GM18867 (cell line): ENCODE data around the gene RTL10.

Experiments used
- ATAC-seq: cut with Tn5 transposase; IDR thresholded peaks from one replicate; pipeline ENCODE4 v1.9.1; 2021; ENCODE audit warnings: mild to moderate bottlenecking, moderate library complexity; ENCODE audit not compliant: unreplicated experiment

The RTL10 gene

DNA sequence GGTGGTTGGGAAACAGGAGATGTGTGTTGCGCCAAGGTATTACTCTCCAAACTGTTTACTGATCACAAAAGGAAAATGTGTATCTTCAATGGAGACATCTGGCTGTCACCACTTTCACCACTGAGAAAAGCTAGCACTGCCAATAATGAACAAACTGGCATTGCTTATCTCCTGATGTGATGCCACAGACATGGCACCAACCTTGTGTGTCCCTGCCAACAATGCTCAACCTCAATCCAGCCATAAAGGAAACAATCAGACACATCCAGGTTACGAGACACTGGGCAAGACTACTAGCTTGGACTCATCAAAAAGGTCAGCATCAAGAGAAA lies 28.1 kb downstream of the RTL10 start:
- ATAC-seq, result no peak

DNA sequence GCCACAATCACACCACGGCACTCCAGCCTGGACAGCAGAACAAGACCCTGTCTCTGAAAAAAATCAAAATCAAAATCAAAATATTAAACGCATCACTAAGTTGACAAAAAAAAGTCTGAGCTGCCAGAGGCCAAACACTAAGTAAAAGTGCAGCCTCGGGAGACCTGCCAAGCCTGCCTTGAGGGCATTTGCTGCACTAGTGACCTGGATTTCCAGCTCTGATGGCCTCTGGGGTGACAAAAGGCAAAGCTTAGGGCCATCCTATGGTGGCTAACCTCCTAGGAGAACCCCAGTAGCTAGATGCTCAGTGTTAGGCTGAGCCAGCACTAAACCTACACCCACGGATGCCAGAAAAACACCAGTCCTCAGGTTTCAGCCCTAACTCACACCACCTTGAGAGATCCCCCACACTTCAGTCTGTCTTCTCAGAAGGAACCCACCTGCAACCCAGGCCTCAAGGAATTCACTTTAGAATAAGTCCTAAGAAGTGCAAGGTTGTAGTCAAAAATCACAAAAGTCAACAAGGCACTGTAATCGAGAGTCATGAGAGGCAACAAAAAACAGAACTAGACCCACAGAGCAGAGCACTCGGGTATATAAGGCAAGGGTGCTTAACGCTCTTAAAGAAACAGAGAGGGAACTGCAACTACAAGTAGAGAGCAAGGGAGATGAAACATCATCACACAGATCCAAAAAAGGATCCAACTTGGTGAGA lies 28.6 kb downstream of the RTL10 start:
- ATAC-seq, result no peak

DNA sequence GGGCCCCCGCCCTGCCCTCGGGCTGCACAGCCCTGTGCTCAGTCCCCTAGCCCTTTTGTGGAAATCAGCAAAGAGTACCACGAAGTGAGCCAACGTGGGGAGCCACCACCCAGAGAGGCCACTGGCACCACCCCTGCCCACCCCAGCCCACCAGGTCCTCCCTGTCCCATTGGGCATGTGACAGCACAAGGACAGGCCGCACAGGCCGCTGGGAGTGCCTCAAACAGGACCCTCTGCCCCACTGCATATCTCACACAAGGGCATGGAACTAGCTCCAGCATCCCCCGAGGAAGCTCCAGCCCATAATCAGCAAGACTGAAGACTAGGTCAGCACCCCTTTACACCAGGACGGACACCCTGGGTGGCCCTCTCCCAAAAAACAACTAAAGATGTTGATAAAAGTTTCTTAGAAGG lies 29.7 kb downstream of the RTL10 start:
- ATAC-seq, result no peak

DNA sequence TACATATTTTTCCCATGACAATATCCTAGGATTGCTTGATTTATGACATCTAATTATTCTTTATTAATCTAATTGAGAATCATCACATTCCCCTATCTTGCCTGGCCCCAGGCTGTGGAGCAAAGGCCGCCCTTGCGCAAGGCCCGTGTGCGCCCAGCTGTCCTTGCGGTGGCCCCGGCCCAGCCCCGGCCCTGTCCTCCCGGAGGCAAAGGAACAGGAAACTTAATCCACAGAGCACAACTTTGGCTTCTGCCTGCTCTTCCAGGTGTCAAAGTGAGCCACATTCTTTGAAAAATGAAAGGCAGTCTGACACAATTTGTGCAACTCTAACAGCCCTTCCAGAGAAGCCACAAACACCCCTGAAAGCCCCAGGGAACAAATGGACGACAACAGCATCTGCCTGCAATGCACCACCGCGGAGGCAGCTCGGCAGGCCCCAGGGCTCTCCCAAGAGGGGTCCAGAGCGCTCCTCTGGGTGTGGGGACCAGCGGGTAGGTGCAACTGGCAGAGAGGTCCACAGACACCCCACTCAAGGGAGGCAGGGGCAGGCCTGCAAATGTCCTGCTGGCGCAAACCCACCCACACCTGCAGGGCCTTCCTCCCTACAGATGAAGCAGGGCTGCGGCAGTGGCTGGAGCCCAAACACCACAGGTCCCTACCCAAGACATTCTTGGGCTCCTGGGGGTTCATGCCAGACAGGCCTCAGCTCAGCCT lies 30.3 kb downstream of the RTL10 start:
- no peak for ATAC-seq

DNA sequence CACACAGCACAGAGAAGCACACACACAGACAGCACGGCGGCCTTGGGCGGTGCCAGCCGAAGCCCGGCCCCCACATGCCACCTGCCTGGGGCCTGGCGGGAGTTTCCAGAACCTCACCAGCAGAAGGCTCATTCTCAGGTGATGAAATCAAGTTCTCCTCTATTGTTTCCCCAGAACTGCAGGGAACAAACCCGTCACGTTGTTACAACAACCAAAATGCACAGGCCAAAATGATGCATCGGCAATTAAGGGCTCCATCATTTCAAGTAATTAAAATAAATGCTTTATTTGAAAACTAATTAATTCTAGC lies 30.8 kb downstream of the RTL10 start:
- no peak for ATAC-seq

DNA sequence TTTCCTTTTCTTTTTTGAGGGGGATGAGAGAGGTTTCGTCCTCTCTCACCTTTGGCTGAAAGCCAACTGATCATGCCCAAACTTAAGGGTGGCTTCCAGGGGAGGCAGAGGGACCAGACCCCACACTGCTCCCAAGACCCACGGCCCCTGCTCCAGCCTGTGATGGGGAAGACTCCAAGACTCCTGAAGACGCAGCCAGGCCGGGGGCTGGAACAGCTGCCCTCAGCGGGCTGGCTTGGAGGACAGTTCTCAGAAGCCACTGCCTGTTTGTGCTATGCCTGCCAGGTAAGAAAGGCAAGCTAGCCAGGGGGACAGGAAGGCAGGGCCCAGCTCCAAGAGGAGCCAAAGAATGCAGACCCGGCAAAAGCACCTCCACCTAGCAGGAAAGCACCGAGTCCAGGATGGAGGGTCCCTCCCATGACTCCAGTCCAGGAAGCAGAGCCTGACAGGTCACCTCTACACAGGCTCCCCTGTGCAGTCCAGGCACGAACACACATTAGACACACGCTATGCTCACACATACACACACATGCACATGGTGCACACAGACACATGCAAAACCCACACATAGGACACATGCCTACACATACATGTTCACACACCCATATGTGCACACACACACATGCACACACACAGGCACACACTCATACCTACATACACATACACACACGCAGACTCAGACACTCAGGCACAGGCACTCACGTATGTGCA lies 31.3 kb downstream of the RTL10 start:
- no peak for ATAC-seq

DNA sequence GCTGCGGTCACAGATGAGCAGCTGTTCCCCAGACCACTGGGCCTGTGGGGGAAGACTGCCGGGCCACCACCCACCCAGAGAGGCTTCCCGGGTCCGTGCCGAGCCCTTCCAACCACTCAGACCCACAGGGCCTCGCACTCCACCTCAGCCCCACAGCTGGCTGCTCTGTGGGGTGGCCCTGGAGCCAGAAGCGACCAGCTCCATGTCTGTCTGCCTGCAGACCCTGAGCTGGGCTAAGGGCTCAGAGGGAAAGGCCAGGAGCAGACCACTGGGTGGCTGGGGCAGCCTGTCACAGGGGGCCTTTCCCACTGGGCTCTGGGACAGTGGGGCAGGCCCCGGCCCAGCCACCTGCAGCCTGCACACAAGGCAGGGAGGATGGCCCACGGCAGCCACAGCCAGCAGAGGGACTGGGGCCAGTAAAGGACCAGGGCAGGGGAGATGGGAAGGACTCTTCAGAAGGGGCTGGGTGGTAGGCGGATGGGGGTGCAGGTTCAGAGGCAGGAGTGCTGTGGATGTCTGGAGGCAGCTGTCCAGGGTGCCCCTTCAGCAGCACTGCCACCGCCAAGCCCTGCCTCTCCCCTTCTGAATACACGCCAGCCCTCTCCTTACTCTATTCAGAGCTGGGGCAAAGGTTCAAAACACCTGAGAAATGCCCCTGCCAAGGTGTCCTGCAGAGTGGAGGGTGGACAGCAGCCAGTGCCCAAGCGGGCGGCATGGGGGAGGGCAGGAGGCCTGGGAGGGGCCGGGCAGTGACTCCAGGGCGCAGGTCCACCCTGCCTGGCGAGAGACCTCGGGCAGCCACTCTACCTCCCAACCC lies 32.2 kb downstream of the RTL10 start:
- ATAC-seq, result no peak

DNA sequence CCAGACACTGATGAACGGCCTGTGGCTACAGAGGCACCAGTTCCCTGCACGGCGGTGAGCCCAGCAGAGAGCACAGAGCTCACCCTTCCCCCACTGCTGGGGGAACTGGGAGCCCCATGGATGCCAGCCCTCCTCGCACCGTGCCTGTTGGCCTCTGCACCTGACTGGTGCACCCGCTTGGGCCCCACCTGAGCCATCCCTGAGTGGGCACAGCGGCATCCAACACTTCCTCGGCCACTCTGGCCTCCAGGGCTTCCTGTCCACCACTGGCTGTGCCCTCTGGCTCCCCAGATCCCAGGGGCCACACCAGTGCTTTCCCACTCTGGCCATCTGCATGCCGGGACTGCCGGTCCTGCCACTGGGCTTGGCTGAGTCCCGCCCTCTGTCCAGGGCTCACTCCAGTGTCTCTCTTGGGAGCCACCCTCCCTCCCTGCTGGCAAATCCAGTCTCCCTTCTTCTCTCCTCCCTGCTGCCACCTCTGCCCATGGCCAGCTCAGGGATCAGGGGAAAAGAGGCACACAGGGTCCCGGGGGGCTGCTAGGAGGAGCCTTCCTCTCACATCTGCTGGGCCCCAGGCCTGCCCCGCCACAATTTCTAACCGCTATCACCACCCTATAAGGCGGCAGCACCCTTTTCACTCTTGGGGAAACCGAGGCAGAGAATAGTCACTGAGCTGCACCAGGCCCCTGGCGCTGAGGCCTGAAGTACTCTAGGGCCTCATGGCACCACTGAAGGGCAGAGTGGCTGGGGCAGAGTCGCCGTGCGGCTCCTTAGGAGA lies 33.0 kb downstream of the RTL10 start:
- no peak for ATAC-seq

DNA sequence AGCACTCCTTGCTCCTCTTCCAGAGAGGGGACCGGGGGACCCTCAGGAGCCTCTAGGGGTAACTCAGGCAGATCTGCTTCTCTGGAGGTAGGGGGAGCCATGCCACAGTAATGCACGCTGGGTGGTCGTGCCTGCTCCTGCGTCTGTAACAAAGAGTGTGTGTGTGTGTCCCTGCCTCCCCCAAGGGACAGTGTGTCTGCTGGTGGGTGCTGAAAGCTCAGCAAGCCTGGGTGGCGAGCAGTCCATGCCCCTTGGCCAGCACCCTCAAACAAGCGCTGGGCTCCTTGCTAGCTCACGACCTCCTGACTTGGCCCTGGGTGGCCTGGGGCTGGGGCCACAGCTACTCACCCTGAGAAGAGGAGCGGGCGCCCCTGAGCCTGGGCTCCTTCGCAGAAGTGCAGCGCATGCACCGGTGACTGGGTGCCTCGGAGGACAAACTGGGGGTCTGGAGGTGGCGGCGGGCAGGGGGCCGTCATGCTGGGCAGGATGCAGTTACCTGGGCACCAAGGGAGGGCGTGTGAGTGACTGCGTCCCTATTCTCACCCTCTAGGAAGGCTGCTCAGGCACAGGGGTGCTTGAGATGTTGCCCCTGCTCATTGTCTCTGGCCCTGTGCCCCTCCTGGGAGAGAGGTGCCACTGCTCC lies 33.7 kb downstream of the RTL10 start:
- ATAC-seq, result no peak

DNA sequence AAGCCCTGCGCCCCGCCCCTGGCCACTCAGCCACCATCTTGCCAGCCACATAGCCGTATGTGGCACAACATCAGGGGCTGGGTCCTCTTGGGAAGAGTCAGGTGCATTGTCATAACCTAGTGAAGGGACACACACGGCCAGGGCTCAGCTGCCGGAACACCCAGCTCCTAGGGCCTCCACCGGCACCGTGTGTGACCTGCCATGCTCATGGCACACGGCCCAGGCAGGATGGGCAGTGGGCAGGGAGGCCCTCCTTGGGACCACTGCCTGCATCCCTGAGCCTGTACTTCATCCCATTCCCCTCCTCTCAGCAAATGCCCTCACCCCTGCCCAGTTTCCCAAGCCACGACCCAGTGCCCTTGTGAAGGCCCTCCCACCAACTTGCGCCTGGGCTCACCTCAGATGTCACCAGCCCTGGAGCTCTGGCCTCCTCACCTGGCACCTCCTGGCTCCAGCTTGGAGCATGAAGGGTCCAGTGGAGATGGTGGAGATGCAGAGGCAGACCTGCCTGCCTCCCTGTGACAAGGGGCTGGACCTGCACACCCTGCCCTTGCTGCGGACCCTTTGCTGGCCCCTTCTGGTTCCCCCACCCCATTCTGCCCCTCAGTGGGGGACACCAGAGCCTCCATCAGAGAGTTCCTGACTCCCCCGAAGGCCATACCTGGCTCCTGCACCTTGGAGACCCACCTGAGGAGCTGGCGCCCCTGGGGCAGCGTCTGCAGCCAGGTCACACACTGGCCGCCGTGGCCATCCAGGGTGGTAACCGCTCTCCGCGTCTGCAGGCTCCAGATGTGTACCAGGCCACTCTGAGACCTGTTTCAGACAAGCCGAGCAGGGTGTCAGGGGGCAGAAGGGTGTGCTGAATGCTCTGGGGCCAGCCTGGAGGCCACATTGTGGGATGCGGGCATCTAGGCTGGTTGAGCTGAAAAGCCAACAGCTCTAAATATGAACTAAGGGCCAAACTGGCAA lies 34.5 kb downstream of the RTL10 start:
- ATAC-seq, result no peak

DNA sequence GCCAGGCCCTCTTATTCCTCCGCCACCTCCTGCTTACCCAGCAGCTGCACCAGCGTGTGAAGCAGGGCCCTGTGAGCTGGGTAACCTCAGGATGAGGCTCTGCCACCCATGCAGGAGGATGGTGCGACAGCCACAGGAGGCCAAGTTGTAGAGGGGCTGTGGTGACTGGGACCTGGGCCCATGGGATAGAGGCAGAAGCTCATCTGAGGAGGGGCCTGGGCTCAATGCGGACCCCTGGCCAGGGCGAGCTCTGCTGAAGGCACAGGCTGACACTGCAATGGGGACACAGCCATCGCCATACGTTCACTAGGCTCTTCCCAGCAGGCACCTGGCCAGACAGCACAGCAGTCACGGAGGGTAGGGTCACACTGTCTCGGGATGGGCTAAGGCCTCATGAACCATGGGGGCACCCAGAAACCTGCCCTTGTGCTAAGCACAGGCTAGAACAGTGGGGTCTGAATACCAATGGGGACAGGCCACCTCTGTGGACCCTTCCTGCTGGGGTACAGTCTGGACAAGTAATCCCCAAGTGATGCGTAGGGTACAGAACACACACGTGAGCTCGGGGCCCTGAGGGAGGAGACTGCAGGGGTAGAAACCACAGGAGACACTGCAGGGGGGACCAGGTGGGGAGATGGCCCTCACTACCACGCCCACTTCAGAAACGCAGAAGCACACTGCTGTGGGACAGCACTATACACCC lies 35.3 kb downstream of the RTL10 start:
- ATAC-seq, result no peak

DNA sequence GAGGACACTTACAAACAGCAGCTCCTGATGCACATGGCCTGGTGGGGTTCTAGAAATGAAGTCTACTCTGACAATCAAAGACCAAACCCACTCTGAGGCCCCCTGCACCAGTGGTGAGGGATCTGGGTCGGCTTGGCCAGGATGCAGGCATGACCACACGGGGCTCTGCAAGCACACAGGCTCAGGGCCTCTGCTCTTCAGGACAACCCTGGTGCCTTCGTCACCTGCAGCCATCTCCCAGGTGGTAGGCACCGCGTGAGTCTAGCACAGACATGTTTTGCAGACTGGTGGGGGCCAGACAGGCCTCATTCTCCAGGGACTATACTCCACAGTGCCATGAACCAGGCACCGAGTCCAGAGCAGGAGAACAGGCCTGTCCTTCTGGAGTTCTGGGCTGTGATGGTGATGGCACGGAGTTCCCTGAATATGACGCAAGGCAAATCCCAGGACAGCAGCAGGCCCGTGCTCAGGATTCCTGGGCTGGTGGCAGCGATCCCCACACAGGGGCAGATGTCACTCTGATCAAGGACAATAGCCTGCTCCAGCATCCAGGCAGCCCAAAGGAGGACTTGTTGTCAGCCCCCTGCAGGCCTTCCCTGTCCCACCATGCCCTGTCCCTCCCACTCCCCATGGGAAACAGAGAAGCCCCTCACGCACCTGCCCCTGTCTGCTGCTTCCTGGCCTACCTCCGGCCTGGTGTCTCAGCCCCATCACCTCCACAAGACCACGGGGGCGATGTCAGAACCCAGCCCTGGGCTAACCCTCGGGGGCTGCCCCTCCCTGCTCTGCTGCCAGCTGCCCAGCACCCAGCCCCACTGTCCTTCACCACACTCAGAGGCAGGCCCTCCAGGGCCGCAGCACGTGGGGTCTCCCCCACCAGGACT lies 36.1 kb downstream of the RTL10 start:
- ATAC-seq, result no peak

DNA sequence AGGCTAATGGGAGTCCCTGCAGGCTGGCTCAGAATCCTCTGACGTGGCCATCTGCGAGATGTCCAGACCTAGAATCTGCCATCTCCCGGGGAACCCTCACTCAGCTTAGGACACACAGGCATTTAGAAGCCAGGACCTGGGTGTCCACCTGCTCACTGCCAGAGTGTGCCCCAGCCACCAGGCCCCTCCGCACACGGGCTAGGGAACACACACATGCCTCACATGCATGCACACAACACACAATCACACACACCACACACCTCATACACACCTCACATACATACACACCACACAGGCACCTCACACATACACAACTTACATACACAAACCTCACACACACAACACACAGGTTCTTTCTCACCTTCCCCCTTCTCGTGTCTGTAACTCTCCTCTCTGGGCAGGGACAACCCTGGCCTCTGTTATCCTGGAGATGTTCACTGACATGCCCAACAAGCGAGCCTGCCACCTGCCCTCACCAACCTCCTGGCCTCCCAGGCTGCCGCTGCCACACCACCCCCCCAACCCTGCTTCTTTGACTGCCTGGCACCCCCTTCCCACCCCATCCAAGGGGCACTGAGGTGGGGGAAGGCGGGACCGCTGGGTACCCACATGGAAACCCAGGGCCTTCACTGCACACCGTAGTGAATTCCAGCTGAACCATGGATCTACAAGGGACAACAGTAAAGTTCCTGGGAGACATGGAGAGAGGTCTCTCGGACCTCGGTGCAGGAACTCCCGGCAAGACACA lies 38.1 kb downstream of the RTL10 start:
- ATAC-seq, result no peak

DNA sequence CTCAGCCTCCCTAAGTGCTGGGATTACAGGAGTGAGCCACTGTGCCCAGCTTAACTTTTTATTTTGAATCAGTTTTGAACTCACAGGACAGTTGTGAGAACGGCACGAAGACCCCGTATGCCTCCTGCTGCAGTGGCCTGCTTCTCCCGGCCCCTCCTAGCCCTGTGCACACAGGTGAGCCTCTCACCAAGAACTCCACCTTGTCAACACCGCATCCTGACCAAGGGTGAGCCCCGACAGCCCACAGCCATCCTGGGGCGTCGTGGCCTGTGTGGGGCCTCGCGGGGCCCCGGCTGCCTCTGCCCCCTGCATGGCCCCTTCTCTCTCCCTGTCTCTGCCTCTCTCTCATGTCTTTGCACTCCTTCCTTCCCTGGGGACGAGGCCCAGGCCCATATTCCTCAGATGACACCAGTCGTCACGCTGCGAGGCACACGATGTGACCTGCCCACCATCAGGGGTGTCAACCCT lies 38.8 kb downstream of the RTL10 start:
- no peak for ATAC-seq

DNA sequence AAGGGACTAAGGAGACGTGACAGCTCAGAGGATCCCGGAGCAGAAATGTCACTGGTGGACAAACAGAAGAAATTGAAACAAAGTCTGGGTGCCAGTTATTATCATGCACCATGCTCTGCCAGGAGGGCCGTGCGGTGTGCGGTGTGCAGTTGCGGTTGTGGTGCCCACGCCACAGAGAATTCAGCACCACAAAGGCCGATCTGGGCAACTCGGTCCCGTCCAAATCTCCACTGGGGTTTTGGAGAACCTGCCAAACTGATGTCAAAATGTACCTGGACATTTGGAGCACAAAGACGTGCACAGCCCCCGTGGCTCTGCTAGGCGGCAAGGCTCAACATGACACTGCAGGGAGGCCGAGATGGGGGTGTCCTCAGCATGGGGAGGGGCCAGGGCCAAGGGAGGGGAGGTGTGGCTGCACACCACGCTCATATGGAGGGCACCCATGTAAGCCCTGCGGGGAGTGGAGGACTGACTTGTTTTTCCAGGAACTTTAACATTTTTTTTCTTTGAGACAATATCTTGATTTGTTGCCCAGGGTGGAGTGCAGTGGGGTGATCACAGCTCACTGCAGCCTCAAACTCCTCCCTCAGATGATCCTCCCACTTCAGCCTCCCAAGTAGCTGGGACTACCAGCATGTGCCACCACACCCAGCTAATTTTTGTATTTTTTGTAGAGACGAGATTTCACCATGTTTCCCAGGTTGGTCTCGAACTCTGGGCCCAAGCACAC lies 39.4 kb downstream of the RTL10 start:
- ATAC-seq, result no peak

DNA sequence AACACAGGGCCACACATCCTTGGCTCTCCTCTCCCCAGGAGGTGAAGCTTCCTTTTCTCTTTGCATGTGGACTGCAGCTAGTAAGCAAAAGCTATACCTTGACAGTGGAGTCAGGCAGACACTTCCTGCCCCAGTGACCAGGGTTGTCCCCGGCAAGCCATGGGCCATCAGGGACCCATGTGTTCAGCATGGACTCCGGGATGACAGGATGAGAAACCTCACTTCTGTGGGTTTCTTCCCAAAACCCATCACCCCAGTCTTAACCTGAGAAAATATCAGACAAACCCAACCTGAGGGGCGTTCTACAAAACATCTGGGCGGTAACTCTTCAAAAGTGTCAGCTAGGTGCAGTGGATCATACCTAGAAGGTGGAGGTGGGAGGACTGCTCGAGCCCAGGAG lies 40.2 kb downstream of the RTL10 start:
- no peak for ATAC-seq
